ENCODE results near the gene ESPL1.

Gene ESPL1

GRCh38 chr12:53333845-53334244 is 65.7 kb downstream of the ESPL1 start:
- no peak for DNase-seq (ENCODE audit: low read depth in 1 of 2, low spot score in 1 of 2)

GRCh38 chr12:53334822-53335221 is 66.7 kb downstream of the ESPL1 start:
- DNase-seq (ENCODE audit: low read depth in 1 of 2, low spot score in 1 of 2): no peak

DNA sequence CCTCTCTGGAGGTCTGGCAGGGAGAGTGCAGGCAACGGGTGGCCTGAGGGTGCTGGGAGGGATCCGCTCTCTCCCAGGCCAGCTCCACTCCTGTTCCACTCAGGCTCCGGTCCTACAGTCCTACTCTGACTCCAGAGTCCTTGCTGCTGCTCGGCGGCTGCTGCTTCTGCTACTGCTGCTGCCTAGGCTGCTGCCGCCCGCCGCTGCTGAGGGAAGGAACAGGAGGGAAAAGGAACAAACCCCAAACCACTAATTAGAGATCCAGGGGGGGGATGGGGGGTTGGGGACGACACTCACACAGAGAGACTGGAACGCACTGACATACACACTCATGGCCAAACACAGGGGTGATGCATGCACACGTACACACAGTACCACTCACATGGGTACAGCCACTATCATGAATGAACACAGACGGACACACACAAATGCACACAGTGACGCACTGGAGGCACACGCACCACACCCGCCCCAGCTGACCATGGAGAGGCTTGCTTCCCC is 68.1 kb downstream of the ESPL1 start, which contains the start of gene SP7:
TSS of gene SP7 (minus strand) at position 174 of the 501 bp plus-strand sequence. CDS start 708 bp downstream, outside the sequence.
- no peak for DNase-seq (ENCODE audit: low read depth in 1 of 2, low spot score in 1 of 2)

- DNase-seq (ENCODE audit: low read depth in 1 of 2, low spot score in 1 of 2): no peak
Measured at GRCh38 chr12:53338017-53338416, 69.9 kb downstream of the ESPL1 start.

GRCh38 chr12:53338916-53339315 is 70.8 kb downstream of the ESPL1 start:
- DNase-seq (ENCODE audit: low read depth in 1 of 2, low spot score in 1 of 2): no peak

- DNase-seq (ENCODE audit: low read depth in 1 of 2, low spot score in 1 of 2): no peak
Measured at GRCh38 chr12:53340398-53340797, 72.3 kb downstream of the ESPL1 start.

All from stimulated activated CD4-positive, alpha-beta T cell treated with anti-CD3 and anti-CD28 coated beads, Interleukin-15, amount 100 ng/mL, for 1 hour (primary cell).